C4-2B (cell line): ENCODE data around the gene ERGIC2.

ENCODE experiments used
- CTCF ChIP-seq: fragments of 450-650 bp; conservative IDR thresholded peaks from 2 replicates; pipeline ENCODE4 v1.5.1; 2017; ENCODE audit warnings: mild to moderate bottlenecking
- ZFX ChIP-seq: fragments of 450-650 bp; IDR thresholded peaks from 2 replicates; pipeline ENCODE4 v1.6.1; 2017

DNA sequence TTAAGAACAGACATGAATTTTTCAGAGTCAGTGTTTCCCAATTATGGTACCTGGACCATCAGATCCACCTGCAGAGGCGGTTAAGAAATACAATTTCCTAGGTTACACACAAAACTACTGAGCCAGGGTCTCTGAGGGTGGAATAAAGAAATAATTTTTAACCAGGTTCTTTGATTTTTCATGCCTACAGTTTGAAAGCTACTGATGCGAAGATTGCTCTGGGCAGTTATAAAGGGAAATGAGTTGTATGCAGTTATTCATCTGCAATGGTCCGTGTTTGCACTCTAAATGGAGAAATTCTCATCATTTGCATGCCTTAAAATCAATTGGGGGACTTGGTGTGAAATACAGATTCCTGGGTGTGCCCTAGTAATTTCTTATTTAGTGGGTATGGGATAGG, 89.7 kb downstream of the ERGIC2 start:
- TF ChIP-seq CTCF (no peak), ZFX (no peak)
